Lower lobe of right lung (tissue), 2 donors: ENCODE measurements around the gene SPATA46. TPM values are rescaled to one million over a fixed set of nuclear protein-coding genes. Genes with fewer than 3 reads are reported as not detected.
A peak's percentile ranks its signal among the peaks of the same experiment; 100 is the strongest.

Experiments used
- ATAC-seq, 2 donors: fragments of 200-7000 bp; cut with Tn5 transposase; one replicate each; pipeline ENCODE4 v1.9.1; 2020 to 2022; ENCODE audit warnings: mild to moderate bottlenecking in 2 of 2, moderate library complexity in 2 of 2
- DNase-seq: peaks from one replicate; pipeline ENCODE4 v3.0.0-alpha.2; 2020
- H3K27ac ChIP-seq: fragments of 200-600 bp; one replicate; pipeline ENCODE4 v1.8.0; 2022
- H3K27me3 ChIP-seq: fragments of 200-600 bp; one replicate; pipeline ENCODE4 v1.8.0; 2022; ENCODE audit warnings: low read depth
- H3K36me3 ChIP-seq: fragments of 200-600 bp; one replicate; pipeline ENCODE4 v1.8.0; 2022; ENCODE audit warnings: mild to moderate bottlenecking
- H3K4me1 ChIP-seq: fragments of 200-600 bp; one replicate; pipeline ENCODE4 v1.8.0; 2022
- H3K4me3 ChIP-seq: fragments of 200-600 bp; one replicate; pipeline ENCODE4 v1.8.0; 2022; ENCODE audit warnings: mild to moderate bottlenecking
- H3K9me3 ChIP-seq: fragments of 200-600 bp; one replicate; pipeline ENCODE4 v1.8.0; 2022
- intact Hi-C: fragments of 100-400 bp; cut with DNase I; formaldehyde crosslinking; loops from one replicate; pipeline ENCODE4 v1.11.0; 2022
- total RNA-seq: library from RNA; stranded (reverse); fragmentation: NEBNext Ultra II Directional; extraction: Animal tissue kit (Norgen Biotek cat#: 25700); gene quantifications from one replicate; pipeline ENCODE4 v1.2.1, GENCODE V29; 2021
- TF ChIP-seq, protein P1 (sequence below): fragments of 200-600 bp; IDR thresholded peaks from one replicate; pipeline ENCODE4 v1.8.0; 2022; ENCODE audit warnings: antibody characterized with exemption, mild to moderate bottlenecking
- donor health status: DM: no; HTN: yes; CAD: no; lungs with severe emphysema.

The SPATA46 gene
- total RNA-seq, 1 donor from 2014 or later: not detected

DNA sequence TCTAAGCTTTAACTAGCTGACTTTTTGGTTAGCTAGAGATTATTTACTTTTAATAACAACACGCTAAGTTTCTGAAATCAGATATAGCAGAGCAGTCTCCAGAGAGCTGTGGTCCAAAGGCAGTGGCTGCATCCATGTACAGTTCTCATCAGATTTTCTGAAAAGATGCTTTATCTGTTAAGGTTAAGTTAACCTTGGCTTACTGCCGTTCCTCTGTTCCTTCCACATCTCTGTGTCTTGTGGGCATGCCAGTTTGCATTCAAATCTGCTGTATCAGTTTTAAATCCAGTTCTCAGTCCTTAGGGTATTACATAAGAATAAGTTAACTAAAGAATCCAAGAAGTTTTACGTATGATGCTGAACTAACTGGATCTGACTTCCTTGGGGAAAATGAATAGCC is 46.8 kb downstream of the SPATA46 start:
- Histone ChIP-seq H3K4me1 (no peaks in the 10 kb centered on the region), H3K27me3 (no peaks in the 10 kb centered on the region), H3K27ac (no peak overlapping the region), H3K36me3 (no peaks in the 10 kb centered on the region), H3K4me3 (no peak overlapping the region), H3K9me3 (no peaks in the 10 kb centered on the region)
- intact Hi-C loops: no loop called here
- ATAC-seq: no peak
- TF ChIP-seq, protein P1, sequence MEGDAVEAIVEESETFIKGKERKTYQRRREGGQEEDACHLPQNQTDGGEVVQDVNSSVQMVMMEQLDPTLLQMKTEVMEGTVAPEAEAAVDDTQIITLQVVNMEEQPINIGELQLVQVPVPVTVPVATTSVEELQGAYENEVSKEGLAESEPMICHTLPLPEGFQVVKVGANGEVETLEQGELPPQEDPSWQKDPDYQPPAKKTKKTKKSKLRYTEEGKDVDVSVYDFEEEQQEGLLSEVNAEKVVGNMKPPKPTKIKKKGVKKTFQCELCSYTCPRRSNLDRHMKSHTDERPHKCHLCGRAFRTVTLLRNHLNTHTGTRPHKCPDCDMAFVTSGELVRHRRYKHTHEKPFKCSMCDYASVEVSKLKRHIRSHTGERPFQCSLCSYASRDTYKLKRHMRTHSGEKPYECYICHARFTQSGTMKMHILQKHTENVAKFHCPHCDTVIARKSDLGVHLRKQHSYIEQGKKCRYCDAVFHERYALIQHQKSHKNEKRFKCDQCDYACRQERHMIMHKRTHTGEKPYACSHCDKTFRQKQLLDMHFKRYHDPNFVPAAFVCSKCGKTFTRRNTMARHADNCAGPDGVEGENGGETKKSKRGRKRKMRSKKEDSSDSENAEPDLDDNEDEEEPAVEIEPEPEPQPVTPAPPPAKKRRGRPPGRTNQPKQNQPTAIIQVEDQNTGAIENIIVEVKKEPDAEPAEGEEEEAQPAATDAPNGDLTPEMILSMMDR: no peak
- DNase-seq: no peak

DNA sequence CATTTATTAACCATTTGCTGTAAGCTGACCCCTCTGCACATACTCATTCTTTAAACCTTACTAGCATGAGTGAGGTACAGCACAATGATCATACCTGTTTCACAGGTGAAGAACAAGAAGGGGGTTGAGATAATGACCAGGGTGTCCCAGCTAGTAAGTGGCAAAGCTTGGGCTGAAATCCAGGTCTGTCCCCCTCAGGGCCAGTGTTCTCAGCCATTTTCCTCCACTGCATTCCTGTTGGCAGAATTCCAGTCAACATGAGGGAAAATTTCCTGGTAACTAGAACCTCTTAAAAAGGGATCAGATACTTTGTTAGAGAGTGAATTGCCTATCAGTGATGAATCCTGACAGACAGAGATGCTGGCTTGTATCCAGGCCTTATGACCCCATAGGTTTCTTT is 48.1 kb downstream of the SPATA46 start:
- no peak for DNase-seq
- Histone ChIP-seq H3K27me3 (no peaks in the 10 kb centered on the region), H3K4me1 (no peaks in the 10 kb centered on the region), H3K4me3 (no peak overlapping the region), H3K27ac (no peak overlapping the region), H3K36me3 (no peaks in the 10 kb centered on the region), H3K9me3 (no peaks in the 10 kb centered on the region)
- TF ChIP-seq, protein P1: no peak
- intact Hi-C loops: no loop called here
- ATAC-seq: no peak

DNA sequence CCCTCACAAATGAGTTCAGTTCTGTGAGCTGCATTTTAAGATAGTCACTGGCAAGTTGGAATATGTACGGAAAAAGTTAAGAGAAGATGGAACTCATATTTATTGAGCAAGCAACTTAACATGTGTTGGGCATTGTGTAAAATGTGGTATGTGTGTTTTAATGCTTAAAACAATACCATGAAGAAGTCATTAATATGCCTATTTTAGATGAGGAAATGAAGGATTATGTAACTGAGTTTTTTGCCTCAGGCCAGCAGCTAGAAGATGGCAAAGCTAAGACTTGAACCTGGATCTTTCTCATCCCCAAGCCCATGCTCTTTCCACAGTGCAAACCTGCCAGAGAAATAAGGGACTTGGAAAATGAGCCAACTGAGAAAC is 48.9 kb downstream of the SPATA46 start:
- Histone ChIP-seq H3K27me3 (no peaks in the 10 kb centered on the region), H3K9me3 (no peaks in the 10 kb centered on the region), H3K4me3 (no peak overlapping the region), H3K27ac (no peak overlapping the region), H3K36me3 (no peaks in the 10 kb centered on the region), H3K4me1 (no peaks in the 10 kb centered on the region)
- no peak for DNase-seq
- TF ChIP-seq, protein P1: no peak
- intact Hi-C loops: no loop called here
- ATAC-seq: peak in 1 of 2 donors; percentile 44

DNA sequence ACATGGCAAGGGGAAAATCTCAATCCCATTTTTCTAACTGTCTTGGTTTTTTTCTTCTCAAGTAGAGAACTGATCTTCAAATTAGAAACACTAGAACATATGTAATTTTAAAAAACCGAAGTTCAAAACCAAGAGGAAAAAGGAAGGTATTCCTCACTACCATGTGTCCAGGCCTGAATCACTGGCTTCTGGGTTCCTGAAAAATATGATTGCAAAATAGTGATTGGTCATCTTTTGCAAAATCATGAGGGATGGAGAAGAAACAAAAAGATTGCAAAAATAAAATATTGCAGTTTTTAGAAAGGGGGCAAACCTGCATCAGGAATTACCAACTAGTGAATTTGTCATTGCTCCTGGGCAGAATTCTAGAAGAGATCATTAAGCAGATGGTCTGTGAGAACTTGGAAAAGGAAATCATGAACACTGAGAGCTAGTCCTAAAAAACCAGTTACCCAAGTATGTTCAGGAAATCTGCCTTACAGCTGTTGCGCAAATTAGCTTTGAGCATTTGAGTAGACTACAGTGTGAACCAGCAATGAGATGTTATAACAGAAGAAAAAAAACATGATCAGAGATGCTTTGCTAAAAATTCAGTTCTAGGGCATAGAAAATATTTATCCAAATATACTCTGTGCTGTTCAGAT is 49.4 kb downstream of the SPATA46 start:
- no peak overlapping the region for H3K27ac ChIP-seq

DNA sequence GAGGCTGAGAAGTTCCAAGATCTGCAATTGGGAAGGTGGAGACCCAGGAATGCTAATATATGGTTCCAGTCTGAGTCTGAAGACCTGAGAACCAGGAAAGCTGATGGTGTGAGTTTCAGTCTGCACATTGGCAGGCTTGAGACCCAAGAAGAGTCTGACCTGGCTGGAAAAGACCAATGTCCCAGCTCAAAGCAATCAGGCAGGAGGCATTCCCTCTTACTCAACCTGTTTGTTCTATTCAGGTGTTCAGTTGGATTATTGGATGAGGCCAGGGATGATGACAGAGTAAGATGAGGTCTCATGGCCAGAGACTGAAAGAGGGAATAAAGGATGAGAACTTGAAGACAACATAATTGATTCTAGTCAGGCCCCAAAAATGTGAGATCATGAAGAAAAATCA is 50.1 kb downstream of the SPATA46 start:
- H3K4me1 ChIP-seq: no peaks in the 10 kb centered on the region
- TF ChIP-seq, protein P1: no peak
- no peaks in the 10 kb centered on the region for H3K36me3 ChIP-seq
- H3K4me3 ChIP-seq: no peak overlapping the region
- no peak for DNase-seq
- H3K27me3 ChIP-seq: no peaks in the 10 kb centered on the region
- ATAC-seq: no peak
- intact Hi-C loops: no loop called here
- H3K9me3 ChIP-seq: no peaks in the 10 kb centered on the region
- H3K27ac ChIP-seq: no peak overlapping the region

More for the DNA sequence above, 49.4 kb downstream of the SPATA46 start:
- ATAC-seq: peak in 1 of 2 donors; percentile 40
- Histone ChIP-seq H3K36me3 (no peaks in the 10 kb centered on the region), H3K4me1 (no peaks in the 10 kb centered on the region), H3K27me3 (no peaks in the 10 kb centered on the region), H3K9me3 (no peaks in the 10 kb centered on the region), H3K4me3 (no peak overlapping the region)
- TF ChIP-seq, protein P1: no peak
- intact Hi-C loops: no loop called here
- no peak for DNase-seq
